Fibroblast of skin of right quadriceps (primary cell): Measurements from ENCODE around the gene GADD45B.
"Not testable (repeated sequence)": the region's sequence is repeated elsewhere in the genome, so short reads cannot be mapped to it uniquely, and the experiment has no call there.

Experiments
- DNase-seq: peaks from one replicate; pipeline ENCODE4 v3.0.0-alpha.2; 2013

GADD45B gene

DNA sequence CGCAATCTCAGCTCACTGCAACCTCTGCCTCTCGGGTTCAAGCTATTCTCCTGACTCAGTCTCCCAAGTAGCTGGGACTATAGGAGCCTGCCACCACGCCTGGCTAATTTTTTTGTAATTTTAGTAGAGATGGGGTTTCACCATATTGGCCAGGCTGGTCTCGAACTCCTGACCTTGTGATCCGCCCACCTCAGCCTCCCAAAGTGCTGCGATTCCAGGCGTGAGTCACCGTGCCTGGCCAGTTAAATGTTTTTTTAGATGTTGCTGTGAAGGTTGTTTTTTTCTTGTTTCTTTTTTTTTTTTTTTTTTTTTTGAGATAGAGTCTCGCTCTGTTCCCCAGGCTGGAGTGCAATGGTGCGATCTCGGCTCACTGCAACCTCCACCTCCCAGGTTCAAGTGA lies 42.9 kb downstream of the GADD45B start:
- not testable (repeated sequence) for DNase-seq

- no peak for DNase-seq
These were observed 43.6 kb downstream of the GADD45B start for GRCh38 chr19:2519482-2519881.

- DNase-seq, result peak; percentile 93
These were observed 47.8 kb downstream of the GADD45B start for GRCh38 chr19:2523630-2524311.

DNA sequence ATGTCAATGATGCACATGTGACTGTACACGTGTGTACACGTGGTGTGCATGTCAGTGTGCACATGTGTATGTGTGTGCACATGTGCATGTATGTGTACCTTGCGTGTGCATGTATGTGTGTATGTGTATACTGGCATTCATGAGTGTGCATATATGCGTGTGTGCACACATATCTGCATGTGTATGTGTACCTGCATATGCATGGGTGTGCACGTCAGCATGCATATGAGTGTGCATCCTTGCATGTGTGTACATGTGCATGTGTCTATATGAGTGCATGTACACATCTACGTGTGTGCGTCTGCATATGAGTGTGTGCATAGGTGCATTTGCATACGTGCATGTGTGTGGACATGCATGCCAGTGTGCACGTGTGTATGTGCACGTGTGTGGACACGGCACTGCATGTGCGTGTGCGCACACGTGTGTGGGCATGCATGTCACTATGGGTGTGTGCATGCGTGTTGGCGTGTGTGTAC lies 48.5 kb downstream of the GADD45B start:
- no peak for DNase-seq

DNA sequence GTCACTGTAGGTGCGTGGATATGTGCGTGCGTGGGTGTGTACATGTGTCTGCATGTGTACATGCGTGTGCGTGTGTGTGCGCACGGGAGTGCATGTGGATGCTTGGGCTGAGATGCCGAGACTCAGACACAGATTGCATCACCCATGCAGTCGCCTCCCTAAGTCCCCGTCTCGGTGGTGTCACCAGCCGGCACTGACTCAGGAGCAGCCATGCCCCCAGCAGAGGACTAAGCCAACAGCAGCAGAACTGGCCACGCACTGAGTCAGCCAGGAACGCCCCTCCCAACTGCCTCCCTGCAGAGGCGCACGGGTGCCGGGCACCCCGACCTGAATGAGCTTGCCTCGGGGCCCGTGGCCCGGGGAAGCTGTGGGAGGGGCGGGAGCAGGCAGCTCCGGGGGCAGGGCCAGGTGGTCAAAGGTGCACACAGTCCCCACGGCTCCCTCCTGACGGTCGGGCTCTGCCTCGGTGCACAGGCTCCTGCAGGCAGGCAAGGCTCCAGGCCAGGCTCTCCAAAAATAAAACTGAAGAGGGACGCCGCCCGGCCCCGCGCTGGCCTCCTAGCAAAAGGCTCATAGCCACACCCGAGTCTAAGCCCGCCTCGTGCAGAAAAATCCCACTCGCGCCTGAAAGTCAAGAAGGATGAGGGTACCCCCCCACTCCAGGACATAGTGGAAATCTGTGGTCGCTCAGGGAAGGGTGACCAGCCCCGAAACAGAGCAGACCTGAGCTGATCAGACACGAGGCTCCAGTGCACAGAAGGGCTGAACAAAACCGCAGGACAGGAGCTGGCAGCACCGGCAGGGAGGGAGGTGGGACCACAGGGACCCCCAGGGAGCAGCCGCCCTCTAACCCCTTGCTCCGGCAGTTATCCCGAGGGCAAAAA lies 49.2 kb downstream of the GADD45B start:
- DNase-seq, result peak; percentile 78

GRCh38 chr19:2527171-2527570 lies 51.2 kb downstream of the GADD45B start:
- DNase-seq, result no peak

GRCh38 chr19:2527686-2528085 lies 51.8 kb downstream of the GADD45B start:
- no peak for DNase-seq
